Activated naive CD4-positive, alpha-beta T cell treated with anti-CD3 and anti-CD28 coated beads, Interleukin-2, amount 50 U/mL, for 24 hours (primary cell): ENCODE results near the gene AQP1.

Experiments
- H3K27ac Mint-ChIP-seq: one replicate; pipeline ENCODE4 v1.8.0; 2021; ENCODE audit warnings: mild to moderate bottlenecking, mixed read lengths
- H3K27me3 Mint-ChIP-seq: one replicate; pipeline ENCODE4 v1.8.0; 2021; ENCODE audit warnings: mixed read lengths
- H3K36me3 Mint-ChIP-seq: one replicate; pipeline ENCODE4 v1.8.0; 2021; ENCODE audit warnings: mixed read lengths
- H3K4me1 Mint-ChIP-seq: one replicate; pipeline ENCODE4 v1.8.0; 2021; ENCODE audit warnings: mixed read lengths
- H3K4me3 Mint-ChIP-seq: one replicate; pipeline ENCODE4 v1.8.0; 2021; ENCODE audit warnings: mild to moderate bottlenecking, mixed read lengths
- H3K9me3 Mint-ChIP-seq: one replicate; pipeline ENCODE4 v1.8.0; 2021; ENCODE audit warnings: mixed read lengths

Gene AQP1

DNA sequence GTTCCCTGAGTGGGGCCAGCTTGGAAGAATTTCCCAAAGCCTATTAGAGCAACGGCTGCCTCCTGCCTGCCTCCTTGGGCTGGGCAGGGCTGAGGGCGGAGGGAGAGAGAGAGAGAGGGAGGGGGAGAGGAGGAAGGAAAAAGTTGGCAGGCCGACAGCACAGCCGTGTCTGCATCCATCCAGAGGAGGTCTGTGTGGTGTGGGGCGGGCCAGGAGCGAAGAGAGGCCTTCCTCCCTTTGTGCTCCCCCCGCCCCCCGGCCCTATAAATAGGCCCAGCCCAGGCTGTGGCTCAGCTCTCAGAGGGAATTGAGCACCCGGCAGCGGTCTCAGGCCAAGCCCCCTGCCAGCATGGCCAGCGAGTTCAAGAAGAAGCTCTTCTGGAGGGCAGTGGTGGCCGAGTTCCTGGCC is at the start of gene AQP1:
TSS of gene AQP1 (plus strand) at position 293 of the 409 bp plus-strand sequence. CDS start at position 350, 57 bp downstream.
- Mint-ChIP-seq H3K4me3 (no peak within 1 kb of the TSS), H3K36me3 (no peaks in the 10 kb centered on the region), H3K9me3 (no peaks in the 10 kb centered on the region), H3K27me3 (no peaks in the 10 kb centered on the region), H3K4me1 (no peaks in the 10 kb centered on the region), H3K27ac (no peak within 1 kb of the TSS)

DNA sequence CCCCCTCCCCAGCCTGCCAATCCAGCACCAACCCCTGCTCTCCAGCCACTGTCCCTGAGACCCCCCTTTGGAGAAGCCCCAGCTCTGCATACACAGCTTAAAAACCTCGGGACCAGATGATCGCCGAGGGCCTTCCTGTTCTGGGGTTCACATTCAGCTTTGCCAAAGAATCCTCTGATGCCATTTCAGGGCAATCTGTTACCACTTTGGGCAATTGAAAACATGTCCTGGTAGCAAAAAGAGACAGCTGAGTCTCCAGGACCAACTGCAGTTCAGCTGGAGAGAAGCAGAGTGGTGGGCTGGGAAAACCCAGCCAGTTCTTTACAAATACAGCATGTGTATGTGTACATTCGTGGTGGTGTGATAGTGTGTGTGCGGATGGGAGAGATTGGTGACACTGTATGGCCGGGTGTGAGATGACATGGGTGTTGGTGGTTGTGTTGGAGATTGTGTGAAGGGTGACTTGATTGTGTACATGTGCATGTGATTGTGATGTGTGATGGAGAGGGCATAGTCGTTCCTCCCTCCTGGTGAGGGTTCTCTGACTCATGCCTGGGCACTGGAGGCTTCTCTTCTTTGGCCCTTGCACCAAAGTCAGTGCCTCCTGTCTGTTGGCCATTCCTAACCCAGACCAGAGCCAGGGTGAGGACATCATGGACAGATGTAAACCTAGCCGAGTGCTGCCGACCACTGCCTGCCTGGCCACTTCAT is 48.5 kb upstream of the AQP1 start:
- no peaks in the 10 kb centered on the region for H3K27me3 Mint-ChIP-seq
- H3K27ac Mint-ChIP-seq: no peak overlapping the region
- H3K36me3 Mint-ChIP-seq: peaks cover 1% of the 10 kb centered on the region
- H3K4me3 Mint-ChIP-seq: no peak overlapping the region
- no peaks in the 10 kb centered on the region for H3K4me1 Mint-ChIP-seq
- no peaks in the 10 kb centered on the region for H3K9me3 Mint-ChIP-seq

DNA sequence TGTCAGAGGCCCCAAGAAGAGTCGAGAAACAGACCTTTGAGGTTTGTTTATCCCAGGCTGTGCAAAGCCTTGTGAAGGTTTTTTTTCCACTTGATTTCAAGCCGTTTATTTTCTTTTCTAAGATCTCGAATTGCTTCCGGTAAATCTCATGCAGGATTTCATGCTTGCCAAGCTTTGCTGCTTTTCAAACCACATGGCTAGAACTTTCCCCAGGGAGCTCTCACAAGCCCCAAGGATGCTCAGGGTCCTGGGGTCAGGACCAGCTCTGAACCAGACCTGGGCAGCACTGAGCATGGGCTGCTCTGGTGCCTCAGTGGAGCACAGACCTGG is 48.0 kb upstream of the AQP1 start:
- Mint-ChIP-seq H3K4me3 (no peak overlapping the region), H3K36me3 (no peaks in the 10 kb centered on the region), H3K27ac (no peak overlapping the region), H3K4me1 (no peaks in the 10 kb centered on the region), H3K27me3 (no peaks in the 10 kb centered on the region), H3K9me3 (no peaks in the 10 kb centered on the region)

DNA sequence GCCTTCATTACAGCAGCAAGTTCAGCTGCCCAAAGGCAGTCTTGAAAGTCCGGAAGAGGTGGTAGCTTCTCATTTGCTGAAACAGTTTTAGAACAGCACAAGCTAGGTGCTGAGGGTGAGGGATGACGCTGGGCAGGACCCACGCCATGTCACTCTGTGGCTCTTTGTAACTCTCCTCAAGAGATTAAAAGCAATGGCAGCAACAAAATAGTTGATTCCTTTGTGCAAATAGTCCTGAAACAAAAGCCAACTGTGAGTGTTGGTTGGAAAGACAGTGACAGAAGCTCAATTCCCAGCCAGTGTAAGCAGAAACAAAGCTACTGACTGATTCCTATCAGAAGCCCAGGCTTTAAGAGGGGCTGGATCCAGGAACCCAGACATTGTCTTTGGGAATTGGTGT is 47.6 kb upstream of the AQP1 start:
- Mint-ChIP-seq H3K27me3 (no peaks in the 10 kb centered on the region), H3K9me3 (no peaks in the 10 kb centered on the region), H3K4me1 (no peaks in the 10 kb centered on the region), H3K4me3 (no peak overlapping the region), H3K27ac (no peak overlapping the region), H3K36me3 (no peaks in the 10 kb centered on the region)

DNA sequence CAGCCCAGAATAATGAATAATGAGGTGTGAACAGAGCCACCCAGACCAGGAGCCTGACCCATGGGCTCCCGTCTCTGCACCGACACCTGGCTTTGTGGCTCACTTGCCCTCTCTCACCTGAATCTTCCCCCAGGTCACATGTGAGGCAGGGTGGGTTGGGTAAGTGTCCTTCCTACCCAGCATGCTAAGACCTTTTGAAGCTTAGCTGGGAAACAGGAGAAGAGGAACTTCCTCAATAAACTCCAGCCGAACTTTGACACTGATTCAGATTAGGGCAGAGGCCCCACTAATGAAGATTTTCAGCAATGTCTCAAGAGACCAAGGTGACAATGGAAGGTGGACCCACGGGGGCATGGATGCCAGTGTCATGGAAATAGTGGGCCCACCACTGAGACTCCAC is 46.6 kb upstream of the AQP1 start:
- no peak overlapping the region for H3K27ac Mint-ChIP-seq
- no peak overlapping the region for H3K4me3 Mint-ChIP-seq
- no peaks in the 10 kb centered on the region for H3K9me3 Mint-ChIP-seq
- no peaks in the 10 kb centered on the region for H3K4me1 Mint-ChIP-seq
- H3K27me3 Mint-ChIP-seq: no peaks in the 10 kb centered on the region
- no peaks in the 10 kb centered on the region for H3K36me3 Mint-ChIP-seq

DNA sequence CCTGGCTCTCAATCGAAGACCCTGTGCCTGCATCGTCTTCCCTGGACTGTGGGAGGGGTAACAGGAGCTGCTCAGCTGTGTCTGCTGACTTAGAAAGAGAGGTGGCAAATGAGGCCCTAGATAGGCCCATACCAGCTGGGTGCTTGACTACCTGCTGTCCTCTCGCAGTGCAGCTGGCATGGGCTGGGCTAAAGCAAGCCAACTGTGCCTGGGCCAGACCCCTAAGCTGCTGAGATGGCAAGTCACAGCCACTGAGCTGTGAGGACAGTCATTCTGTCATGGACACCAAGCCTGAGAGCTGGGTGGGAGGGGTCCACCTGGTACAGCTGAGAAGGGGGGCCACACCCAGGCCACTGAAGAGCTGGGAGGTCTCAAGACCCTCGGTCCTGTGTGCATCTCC is 45.8 kb upstream of the AQP1 start:
- no peaks in the 10 kb centered on the region for H3K27me3 Mint-ChIP-seq
- no peaks in the 10 kb centered on the region for H3K36me3 Mint-ChIP-seq
- no peaks in the 10 kb centered on the region for H3K4me1 Mint-ChIP-seq
- H3K9me3 Mint-ChIP-seq: no peaks in the 10 kb centered on the region
- H3K4me3 Mint-ChIP-seq: no peak overlapping the region
- no peak overlapping the region for H3K27ac Mint-ChIP-seq

DNA sequence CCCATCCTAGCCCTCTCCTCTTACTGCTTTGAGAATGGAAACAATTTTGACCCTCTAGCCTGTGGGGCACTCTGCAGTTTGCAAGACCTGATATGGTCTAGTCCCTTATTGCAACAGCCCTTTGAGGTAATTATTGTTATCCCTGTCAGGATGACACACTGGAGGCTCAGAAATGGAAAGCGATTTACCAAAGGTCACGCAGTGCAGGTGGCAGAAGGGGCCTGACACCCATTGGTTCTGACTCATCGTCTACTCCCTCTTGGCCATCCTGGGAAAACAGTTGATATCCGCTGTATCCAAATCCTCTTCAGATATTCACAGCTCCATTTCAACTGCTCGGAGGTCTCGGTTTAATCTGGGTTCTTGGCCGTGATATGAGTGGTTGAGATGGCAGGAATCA is 44.7 kb upstream of the AQP1 start:
- H3K9me3 Mint-ChIP-seq: no peaks in the 10 kb centered on the region
- no peaks in the 10 kb centered on the region for H3K4me1 Mint-ChIP-seq
- no peak overlapping the region for H3K27ac Mint-ChIP-seq
- H3K27me3 Mint-ChIP-seq: no peaks in the 10 kb centered on the region
- no peaks in the 10 kb centered on the region for H3K36me3 Mint-ChIP-seq
- no peak overlapping the region for H3K4me3 Mint-ChIP-seq

DNA sequence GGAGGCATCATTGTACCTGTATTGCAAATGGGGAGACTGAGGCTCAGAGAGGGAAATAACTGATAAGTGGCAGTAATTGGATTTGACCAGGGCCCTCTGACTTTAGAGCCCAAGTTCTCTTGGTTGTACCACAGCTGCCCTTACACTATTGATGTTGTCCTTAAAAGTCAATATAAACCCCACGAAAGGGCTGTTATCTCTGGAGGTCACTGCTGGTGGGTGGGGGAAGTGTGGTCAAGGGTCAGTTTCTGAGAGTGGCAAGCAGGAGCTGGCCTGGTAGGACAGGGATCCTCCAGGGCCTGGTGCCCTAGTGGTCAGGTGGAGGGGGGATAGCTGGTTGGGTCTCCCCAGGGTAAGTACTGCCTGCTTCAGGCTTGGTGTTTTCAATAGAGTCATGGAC is 44.2 kb upstream of the AQP1 start:
- H3K9me3 Mint-ChIP-seq: no peaks in the 10 kb centered on the region
- H3K27me3 Mint-ChIP-seq: no peaks in the 10 kb centered on the region
- H3K36me3 Mint-ChIP-seq: no peaks in the 10 kb centered on the region
- H3K27ac Mint-ChIP-seq: no peak overlapping the region
- no peaks in the 10 kb centered on the region for H3K4me1 Mint-ChIP-seq
- H3K4me3 Mint-ChIP-seq: no peak overlapping the region

DNA sequence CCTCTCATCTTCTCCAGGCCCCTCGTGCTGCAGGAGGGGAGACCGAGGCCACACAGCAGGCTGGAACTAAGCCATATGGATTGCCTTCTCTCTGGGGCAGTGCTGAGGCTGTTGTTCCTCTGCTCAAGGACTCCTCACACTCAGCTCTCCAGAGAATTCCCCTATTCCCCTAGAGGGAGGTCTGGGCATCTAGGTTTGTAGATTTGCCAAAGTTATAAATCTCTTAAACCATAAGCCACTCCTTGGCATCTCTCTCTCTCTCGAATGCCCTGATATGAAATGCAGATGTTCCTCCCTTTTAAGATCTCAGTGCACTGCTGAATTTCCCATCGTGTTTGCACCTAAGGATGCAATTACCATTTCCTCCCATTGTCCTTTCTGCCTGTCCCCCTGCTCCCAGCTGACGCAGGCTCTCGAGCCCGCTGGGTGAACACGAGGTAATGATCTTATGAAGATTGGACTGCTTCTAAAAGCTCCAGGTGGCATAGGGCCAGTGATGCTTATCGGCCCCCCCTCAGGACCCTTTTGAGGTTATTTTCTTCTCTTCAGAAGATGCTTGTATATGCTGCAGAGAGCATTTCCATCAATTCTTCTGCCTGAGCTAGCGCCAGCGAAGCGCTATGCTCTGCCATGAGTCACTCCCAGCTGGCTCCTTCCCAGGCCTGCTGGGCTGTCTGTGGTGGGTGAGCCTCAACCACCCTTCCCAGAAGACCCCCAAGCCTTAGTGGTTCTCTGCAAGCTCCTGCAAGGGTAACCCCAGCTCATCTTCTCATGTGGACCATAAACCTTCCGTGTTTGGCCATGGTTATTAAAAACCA is 41.6 kb upstream of the AQP1 start:
- Mint-ChIP-seq H3K4me3 (no peak overlapping the region), H3K36me3 (peaks cover 1% of the 10 kb centered on the region), H3K27me3 (no peaks in the 10 kb centered on the region), H3K9me3 (no peaks in the 10 kb centered on the region), H3K27ac (no peak overlapping the region), H3K4me1 (no peaks in the 10 kb centered on the region)

DNA sequence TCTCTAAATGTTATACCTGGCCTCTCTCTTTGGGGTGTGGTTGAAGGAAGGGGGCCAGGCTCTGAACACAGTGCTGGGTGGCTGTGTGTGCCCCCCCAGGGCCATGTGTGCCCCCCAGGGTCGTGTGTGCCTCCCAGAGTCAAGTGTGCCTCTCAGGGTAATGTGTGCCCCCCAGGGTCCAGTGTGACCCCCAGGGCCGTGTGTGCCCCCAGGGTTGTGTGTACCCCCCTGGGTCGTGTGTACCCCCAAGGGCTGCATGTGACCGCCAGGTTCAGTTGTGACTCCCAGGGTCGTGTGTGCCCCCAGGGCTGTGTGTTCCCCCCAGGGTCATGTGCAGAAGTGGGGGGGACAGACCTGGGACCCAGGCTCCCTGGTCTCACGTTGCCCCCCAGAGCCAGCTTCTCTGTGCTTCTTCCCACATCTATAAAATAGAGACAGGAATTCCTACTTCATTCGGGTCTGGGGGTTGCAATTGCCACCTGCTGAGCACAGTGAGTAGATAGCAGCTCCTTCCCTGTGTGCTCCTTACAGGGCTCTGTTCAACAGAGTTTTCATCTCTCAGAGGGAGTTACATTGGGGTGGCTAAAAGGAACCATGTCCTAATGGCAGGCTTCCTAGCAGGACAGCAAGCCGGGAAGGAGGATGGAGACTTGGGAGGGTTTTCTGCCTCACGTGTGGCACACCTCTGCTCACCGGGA is 40.7 kb upstream of the AQP1 start:
- Mint-ChIP-seq H3K36me3 (peaks cover 3% of the 10 kb centered on the region), H3K27me3 (no peaks in the 10 kb centered on the region)

DNA sequence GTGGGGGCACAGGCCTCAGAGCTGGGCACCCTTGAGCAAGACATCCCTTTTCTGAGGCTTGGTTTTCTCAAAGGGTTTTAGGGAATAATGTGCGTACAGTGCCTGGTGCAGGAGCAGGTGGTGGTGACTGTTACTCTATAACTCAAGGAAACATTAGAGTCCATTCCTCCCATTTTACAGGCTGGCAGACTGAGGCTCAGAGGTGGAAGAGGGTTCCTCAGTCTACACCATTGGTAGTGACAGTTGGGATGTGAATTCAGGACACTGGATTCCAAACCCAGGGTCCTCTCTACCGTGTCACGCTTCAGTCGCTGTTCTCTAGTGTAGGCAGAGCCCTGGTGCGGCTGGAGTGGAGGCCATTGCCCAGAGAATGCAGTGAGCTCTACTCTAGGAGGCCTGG is 40.0 kb upstream of the AQP1 start:
- Mint-ChIP-seq H3K4me1 (no peaks in the 10 kb centered on the region), H3K9me3 (no peaks in the 10 kb centered on the region), H3K36me3 (peaks cover 3% of the 10 kb centered on the region), H3K4me3 (no peak overlapping the region), H3K27me3 (no peaks in the 10 kb centered on the region), H3K27ac (no peak overlapping the region)

More for the DNA sequence above, 40.7 kb upstream of the AQP1 start:
- no peaks in the 10 kb centered on the region for H3K9me3 Mint-ChIP-seq
- H3K4me3 Mint-ChIP-seq: no peak overlapping the region
- H3K4me1 Mint-ChIP-seq: no peaks in the 10 kb centered on the region
- no peak overlapping the region for H3K27ac Mint-ChIP-seq

DNA sequence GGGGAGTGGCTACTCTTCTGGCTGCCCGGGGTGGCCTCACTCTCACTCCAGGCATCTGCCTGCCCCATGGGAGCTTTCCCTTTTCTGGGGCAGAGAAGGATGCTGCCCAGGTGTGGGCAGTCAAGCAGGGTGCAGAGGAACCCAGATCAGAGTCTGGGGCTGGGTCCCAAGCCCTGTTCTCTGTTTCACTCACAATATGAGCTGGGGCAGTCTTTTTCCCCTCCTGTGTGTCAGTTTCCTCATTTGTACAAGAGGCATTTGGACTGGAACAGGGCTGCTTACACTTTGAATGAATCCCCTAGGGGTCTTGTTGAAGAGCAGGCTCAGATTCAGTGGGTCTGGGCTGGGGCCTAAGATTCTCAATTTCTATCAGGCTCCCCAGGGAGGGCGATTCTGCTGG is 38.4 kb upstream of the AQP1 start:
- no peaks in the 10 kb centered on the region for H3K27me3 Mint-ChIP-seq
- no peaks in the 10 kb centered on the region for H3K9me3 Mint-ChIP-seq
- H3K36me3 Mint-ChIP-seq: peaks cover 3% of the 10 kb centered on the region
- no peaks in the 10 kb centered on the region for H3K4me1 Mint-ChIP-seq
- H3K4me3 Mint-ChIP-seq: no peak overlapping the region
- no peak overlapping the region for H3K27ac Mint-ChIP-seq

DNA sequence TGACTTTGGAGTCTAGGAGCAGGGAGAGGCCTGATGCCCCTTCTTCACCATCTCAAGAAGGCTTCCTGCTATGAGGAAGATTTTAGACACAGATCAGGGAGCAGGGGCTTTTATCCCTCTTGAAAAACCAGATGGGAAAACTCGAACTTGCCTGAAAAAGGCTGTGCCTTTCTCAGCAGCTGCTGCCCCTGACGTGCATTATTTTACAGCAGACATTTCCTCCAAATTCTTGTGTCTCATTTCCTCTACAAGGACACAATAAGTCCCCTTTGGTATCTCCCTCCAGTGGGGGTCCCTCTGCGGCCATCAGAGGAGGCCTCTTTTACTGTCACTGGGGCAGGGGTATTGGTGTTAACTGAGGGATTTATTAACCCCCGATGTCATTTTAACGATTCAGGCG is 38.0 kb upstream of the AQP1 start:
- no peaks in the 10 kb centered on the region for H3K9me3 Mint-ChIP-seq
- peaks cover 3% of the 10 kb centered on the region for H3K36me3 Mint-ChIP-seq
- H3K27ac Mint-ChIP-seq: no peak overlapping the region
- H3K4me3 Mint-ChIP-seq: no peak overlapping the region
- no peaks in the 10 kb centered on the region for H3K27me3 Mint-ChIP-seq
- H3K4me1 Mint-ChIP-seq: no peaks in the 10 kb centered on the region

DNA sequence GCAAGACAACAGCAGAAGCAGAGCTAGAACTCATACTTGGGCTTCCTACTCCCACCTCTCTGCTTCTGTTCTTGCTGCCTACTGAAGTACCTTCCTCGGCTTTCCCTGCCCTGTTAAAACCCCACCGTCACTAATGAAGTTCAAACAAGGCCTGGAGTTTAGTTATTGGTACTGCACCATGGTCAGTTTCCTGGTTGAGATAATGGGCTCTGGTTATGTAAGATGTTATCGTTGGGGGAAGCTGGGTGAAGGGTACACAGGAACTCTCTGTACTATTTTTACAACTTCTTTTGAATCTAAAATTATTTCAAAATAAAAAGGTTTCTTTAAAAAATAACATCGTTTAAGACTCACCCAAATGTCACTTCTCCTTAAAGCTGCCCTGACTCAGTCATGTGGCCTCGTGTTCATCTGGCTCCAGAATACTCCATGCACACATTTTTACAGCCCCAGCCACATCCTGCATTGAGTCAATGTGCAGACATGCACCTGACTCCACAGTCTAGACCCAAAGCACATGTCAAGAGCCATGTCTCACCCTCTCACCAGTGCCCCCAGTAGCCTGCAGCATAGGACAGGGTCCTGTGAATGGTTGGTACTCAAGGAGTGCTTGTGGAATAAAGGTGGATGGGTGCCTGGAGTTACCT is 36.9 kb upstream of the AQP1 start:
- no peak overlapping the region for H3K27ac Mint-ChIP-seq
- H3K27me3 Mint-ChIP-seq: no peaks in the 10 kb centered on the region
- H3K9me3 Mint-ChIP-seq: no peaks in the 10 kb centered on the region
- H3K36me3 Mint-ChIP-seq: peaks cover 3% of the 10 kb centered on the region
- no peak overlapping the region for H3K4me3 Mint-ChIP-seq
- no peaks in the 10 kb centered on the region for H3K4me1 Mint-ChIP-seq

DNA sequence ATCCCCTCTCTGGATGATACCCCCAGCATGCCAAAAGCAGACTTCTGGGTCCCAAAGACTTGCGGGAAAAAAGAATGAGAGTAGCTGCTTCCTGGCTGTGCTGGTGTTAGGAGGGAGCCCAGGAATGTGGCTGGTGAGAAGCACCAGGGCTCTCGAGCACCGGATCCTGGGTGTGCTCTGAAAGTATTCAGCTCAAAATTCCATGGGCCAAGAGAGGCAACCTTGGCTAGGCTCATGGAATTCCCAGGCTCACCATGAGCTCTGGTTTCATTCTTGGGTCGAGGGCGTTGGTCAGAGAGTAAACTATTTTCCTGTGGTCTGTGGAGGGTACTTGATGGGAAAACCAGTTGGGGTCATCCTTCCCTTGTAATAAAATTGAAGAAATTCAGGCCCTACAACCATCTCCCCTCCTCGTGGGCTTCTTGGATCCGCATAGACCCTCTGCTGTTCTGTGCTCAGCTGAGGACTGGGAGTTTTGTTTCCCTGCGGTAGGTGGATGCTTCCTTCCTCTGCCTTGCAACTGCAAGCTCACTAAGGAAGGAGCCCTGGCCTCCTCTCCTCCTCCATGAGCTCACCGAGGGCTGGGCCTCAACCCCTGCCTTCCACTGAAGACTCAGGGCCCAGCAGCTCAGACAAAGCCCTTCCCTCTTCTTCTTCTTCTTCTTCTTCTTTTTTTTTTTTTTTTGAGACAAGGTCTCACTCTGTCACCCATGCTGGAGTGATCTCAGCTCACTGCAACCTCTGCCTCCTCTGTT is 34.5 kb upstream of the AQP1 start:
- H3K27ac Mint-ChIP-seq: no peak overlapping the region
- no peak overlapping the region for H3K4me3 Mint-ChIP-seq
- H3K4me1 Mint-ChIP-seq: no peaks in the 10 kb centered on the region
- no peaks in the 10 kb centered on the region for H3K27me3 Mint-ChIP-seq
- H3K9me3 Mint-ChIP-seq: no peaks in the 10 kb centered on the region
- H3K36me3 Mint-ChIP-seq: peaks cover 3% of the 10 kb centered on the region
